Measurements from ENCODE around the gene MRPL11.

DNA sequence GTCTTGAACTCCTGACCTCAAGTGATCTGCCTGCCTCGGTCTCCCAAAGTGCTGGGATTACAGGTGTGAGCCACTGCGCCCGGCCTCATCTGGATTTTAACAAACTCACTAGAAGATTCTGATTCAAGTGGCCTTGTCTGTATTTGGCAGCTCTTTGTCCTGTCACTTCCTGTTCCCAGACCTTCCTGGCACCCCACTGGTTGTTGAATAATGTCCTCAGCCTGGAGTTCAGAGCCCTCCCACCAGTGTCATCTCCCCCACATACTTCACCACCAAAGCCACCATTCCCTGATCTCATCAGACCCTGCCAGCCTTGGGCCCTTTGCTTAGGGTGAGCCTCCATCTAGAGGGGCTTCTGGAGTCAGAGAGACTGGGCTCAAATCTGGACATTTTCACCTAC is 31.4 kb upstream of the MRPL11 start:
- no peak for TF ChIP-seq CTCF (IDR thresholded peaks at IDR 0.05; ENCODE audit: insufficient read depth, low read depth, low read length)
- no peak for TF ChIP-seq EZH2 (IDR thresholded peaks at IDR 0.05; ENCODE audit: insufficient read depth, low read length)
